Stomach (tissue), 4 donors: ENCODE data around the gene IRF8.

Source experiments
- CTCF ChIP-seq, 7 experiments: fragments of 450-650 bp in 4 of 7; fragments of 200-600 bp in 3 of 7; sonication (generic) in 3 of 7; IDR thresholded peaks; one replicate each; pipeline ENCODE4 v1.5.1; 2016 to 2019; ENCODE audit warnings: antibody characterized with exemption in 7 of 7, control low read depth in 2 of 7, mild to moderate bottlenecking in 1 of 7
- EP300 ChIP-seq: sonication (generic); formaldehyde crosslinking; IDR thresholded peaks from one replicate; pipeline ENCODE4 v1.6.1; 2017; ENCODE audit warnings: antibody characterized with exemption

- TF ChIP-seq CTCF (IDR thresholded peaks at IDR 0.05) (no peak), EP300 (no peak)
These were observed 11.9 kb downstream of the IRF8 start for GRCh38 chr16:85910854-85911247.
